ENCODE results near the gene TKFC. TPM values are rescaled to one million over a fixed set of nuclear protein-coding genes. Genes with fewer than 3 reads are reported as not detected.

Gene TKFC
- polyA plus RNA-seq, 3 donors: 24.6 to 29.5 (median 26.3) TPM

DNA sequence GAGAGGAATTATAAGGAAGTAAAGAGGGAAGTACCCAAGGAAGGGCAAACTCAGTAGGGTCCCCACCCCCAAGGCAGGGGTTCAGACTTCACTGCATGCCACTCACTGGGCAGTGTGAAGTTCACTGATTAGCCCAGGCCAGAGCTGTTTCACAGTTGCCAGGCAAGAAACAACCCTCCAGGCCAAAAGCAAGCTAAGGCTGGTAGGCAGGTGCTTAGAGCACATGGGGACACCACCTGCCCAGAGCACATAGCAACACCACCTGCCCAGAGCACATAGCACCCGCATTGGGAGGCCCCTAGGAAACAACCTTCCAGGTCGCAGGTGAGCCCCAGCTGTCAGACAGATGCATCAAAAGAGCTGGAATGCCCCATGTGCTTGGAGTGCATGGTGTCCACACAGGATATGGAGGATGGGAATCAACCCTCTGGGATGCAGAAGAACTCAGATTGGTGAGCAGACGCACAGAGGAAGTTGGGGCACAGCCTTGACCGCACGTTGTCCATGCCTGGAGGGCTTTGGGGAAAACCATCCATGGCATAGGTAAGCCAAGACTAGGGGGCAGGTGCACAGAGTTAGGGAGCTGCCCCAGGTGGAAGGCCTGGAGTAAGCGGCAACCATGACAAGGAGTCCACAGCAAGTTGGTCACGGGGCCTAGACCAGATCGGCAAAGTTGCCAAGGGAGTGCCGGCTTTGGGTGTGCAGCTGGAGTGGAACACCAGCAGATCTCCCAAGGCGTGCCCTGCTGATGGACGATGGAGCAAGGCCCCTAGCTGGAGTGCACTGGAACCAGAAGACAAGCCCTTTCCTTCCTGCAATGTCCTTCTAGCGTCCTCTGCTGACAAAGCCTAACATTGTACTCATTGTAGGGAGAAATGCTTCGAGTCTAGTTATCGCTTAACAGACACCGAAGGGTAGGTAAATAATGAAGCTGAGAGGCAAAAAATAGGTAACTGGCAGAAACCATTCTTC is 51.5 kb downstream of the TKFC start:
- no peak overlapping the region for H3K27ac ChIP-seq (ENCODE audit: low read depth, low read length)
- WGBS, 3 donors: 77 to 86% (median 85%) methylated on average over 15 of the region's 15 CpGs

DNA sequence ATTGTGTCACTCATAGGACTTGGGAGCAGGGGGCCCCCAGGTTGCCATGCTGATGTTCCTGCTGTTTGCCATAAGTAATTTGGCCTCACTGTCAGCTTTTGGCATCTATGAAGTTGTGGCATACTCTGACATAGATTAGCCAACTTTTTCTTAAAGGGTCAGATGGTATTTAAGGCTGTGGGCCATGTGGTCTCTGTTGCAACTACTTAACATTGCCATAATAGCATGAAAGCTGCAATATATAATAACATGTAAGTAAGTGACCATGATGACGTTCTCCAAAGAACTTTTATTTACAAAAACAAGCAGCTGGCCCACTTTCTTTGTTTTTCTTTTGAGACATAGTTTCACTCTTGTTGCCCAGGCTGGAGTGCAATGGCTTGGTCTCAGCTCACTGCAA is 57.1 kb downstream of the TKFC start:
- no peak overlapping the region for H3K27ac ChIP-seq (ENCODE audit: low read depth, low read length)
- WGBS, 3 donors: 52 to 73% (median 56%) methylated on average over 1 of the region's 1 CpG

DNA sequence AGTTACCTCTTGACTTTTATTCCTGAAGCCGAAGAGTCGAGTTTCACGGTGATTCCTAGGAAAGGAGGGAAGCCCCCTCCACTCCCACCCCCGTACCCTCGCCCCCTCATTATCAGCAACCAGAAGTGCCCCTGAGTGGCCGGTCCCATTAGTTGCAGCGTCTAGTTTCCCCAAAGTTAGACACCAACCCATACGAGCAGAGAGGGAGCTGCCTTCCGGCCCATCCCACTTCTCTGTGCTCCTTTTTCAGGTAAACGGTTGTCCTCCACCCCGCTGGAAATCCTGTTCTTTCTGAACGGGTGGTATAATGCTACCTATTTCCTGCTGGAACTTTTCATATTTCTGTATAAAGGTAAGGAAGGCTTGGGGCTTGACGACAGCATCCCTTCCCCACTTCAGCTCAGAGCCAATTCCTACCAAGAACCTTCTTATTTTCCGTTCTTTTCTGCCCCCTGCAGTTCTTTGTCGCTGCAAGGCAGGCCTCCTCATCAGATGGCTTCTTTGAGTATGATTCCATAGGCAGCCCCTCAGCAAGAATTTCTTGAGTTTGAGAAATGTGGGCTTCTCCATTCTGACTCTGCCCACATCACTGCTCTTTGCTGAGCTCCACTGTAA is 60.1 kb downstream of the TKFC start:
- WGBS, 3 donors: 0 to 3% (median 2%) methylated on average over 15 of the region's 15 CpGs

More for the DNA sequence above, 60.1 kb downstream of the TKFC start:
- H3K27ac ChIP-seq (ENCODE audit: low read depth, low read length): no peak overlapping the region

Other genes with a start within 250 kb of the TKFC start
- under 1 TPM; 0.34 to 0.71 (median 0.56) TPM for gene CD5, start 230.7 kb upstream of the TKFC start, polyA plus RNA-seq
- 10 to 100 TPM; 14.2 to 17.6 (median 15.2) TPM for gene VPS37C, start 171.8 kb upstream of the TKFC start, polyA plus RNA-seq
- gene PGA3, start 129.7 kb upstream of the TKFC start, polyA plus RNA-seq: 1,000 to 10,000 TPM in 1 of 3 donors, 100 to 1,000 TPM in 1, 1 to 10 TPM in 1; 1.6 to 4,252 (median 517) TPM
- gene PGA4, start 110.9 kb upstream of the TKFC start, polyA plus RNA-seq: 1,000 to 10,000 TPM in 1 of 3 donors, 100 to 1,000 TPM in 1, 1 to 10 TPM in 1; 2.1 to 3,314 (median 221) TPM
- 100 to 1,000 TPM in 1 of 3 donors, 10 to 100 TPM in 1, under 1 TPM in 1; 0.13 to 467 (median 45.1) TPM for gene PGA5, start 92.1 kb upstream of the TKFC start, polyA plus RNA-seq
- gene VWCE, start 37.9 kb upstream of the TKFC start, polyA plus RNA-seq: 1 to 10 TPM in 2 of 3 donors, under 1 TPM in 1; 0.86 to 5.4 (median 1.8) TPM
- 100 to 1,000 TPM in 1 of 3 donors, 10 to 100 TPM in 2; 52.2 to 107 (median 87.7) TPM for gene DDB1, start 123 bp upstream of the TKFC start, polyA plus RNA-seq
- gene CYB561A3, start 28.7 kb downstream of the TKFC start, polyA plus RNA-seq: 10 to 100 TPM; 23.1 to 39.4 (median 31.2) TPM
- 10 to 100 TPM; 17.3 to 54.1 (median 46.8) TPM for gene TMEM138, start 29.1 kb downstream of the TKFC start, polyA plus RNA-seq
- gene TMEM216, start 59.4 kb downstream of the TKFC start, polyA plus RNA-seq: 10 to 100 TPM; 12.9 to 26.3 (median 14.3) TPM
- gene CPSF7, start 96.7 kb downstream of the TKFC start, polyA plus RNA-seq: 10 to 100 TPM; 28.5 to 52.8 (median 42.7) TPM
- 10 to 100 TPM; 22.5 to 45.2 (median 43.9) TPM for gene SDHAF2, start 96.9 kb downstream of the TKFC start, polyA plus RNA-seq
- 1 to 10 TPM; 1.3 to 3.0 (median 2.2) TPM for gene LRRC10B, start 175.5 kb downstream of the TKFC start, polyA plus RNA-seq
- 10 to 100 TPM in 1 of 3 donors, 1 to 10 TPM in 2; 2.4 to 11.1 (median 6.9) TPM for gene SYT7, start 247.8 kb downstream of the TKFC start, polyA plus RNA-seq

Data from adipose tissue (tissue), 3 donors.